Stimulated activated CD4-positive, alpha-beta T cell treated with anti-CD3 and anti-CD28 coated beads, Interleukin-12 subunit alpha, Interleukin-12 subunit beta, amount 100 ng/mL, for 24 hours (primary cell): ENCODE measurements around the gene MAPK8IP1.

ENCODE experiments used
- DNase-seq, 2 experiments: peaks; one replicate each; pipeline ENCODE4 v3.0.0-alpha.2; 2020; ENCODE audit warnings: low read depth in 2 of 2

Gene MAPK8IP1

DNA sequence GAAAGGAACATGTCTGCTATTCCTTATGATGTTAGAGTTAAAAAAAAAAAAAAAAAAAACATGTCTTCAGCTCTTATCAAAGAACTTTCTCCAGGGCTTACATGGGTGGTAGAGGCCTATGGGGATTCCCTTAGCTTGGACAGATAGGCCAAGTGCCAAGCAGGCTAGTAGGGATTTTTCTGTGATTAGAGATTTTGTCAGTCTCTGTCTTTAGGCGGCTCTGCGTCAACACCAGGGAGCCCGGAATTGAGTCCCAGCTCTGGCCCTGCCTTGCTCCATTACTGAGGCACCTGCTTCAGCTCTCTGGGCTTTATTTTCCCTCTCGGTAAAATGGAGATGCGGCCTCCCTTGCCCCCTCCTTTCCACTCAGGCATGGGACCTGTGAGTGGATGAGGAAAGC is 25.1 kb upstream of the MAPK8IP1 start:
- no peak for DNase-seq

DNA sequence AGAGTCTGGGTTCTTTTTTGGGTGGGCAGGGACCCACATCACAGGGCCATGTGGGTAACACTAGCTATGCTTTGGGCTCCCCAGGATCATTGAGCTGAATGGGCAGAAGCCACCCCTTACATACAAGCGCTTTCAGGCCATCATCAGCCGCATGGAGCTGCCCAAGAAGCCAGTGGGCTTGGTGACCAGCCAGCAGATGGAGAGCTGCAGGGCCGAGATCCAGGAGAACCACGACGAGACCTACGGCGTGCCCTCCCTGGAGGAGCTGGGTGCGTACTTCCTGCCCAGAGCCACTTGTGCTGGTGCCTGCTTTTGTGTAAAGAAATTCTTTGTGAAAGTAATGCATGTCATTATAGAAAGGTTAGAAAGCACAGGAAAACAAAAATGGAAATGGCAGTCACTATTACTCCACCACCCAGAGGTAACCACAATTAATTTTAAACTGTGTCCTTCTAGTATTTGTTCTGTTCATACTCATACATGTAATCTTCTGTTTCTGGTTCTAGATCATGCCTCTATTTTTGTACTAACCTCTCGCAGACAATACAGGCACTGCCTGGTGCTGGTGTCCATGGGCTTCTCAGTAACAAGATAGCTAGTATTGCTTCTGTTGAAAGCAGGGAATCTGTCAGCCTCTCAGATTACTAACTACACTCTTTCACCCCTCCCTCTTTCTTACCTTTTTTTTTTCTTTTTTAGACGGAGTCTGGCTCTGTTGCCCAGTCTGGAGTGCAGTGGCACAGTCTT is 24.5 kb upstream of the MAPK8IP1 start:
- no peak for DNase-seq

- no peak for DNase-seq
Observed at GRCh38 chr11:45864041-45864440, 21.4 kb upstream of the MAPK8IP1 start.

- DNase-seq: no peak
Observed at GRCh38 chr11:45869551-45869950, 15.9 kb upstream of the MAPK8IP1 start.

- no peak for DNase-seq
Observed at GRCh38 chr11:45870706-45871105, 14.7 kb upstream of the MAPK8IP1 start.

DNA sequence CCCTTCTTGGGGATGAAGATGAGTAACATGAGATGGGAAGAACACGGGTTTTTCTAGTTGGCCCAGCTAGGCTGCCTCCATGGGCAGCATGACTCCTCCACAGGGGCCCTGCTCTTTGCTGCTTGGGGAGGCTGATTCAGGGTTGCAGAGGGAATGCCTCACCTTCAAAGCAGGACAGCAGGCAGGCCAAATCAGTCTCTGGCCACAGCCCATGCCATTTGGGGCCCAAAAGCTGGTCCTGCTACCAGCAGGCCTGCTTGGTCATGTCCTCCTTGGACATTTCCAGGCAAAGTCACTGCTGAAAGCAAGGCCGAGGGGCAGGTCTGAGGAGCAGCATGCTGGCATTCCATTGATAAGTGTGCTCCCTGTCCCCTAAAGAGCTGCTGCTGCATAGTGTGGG is 13.8 kb upstream of the MAPK8IP1 start:
- DNase-seq: no peak

DNA sequence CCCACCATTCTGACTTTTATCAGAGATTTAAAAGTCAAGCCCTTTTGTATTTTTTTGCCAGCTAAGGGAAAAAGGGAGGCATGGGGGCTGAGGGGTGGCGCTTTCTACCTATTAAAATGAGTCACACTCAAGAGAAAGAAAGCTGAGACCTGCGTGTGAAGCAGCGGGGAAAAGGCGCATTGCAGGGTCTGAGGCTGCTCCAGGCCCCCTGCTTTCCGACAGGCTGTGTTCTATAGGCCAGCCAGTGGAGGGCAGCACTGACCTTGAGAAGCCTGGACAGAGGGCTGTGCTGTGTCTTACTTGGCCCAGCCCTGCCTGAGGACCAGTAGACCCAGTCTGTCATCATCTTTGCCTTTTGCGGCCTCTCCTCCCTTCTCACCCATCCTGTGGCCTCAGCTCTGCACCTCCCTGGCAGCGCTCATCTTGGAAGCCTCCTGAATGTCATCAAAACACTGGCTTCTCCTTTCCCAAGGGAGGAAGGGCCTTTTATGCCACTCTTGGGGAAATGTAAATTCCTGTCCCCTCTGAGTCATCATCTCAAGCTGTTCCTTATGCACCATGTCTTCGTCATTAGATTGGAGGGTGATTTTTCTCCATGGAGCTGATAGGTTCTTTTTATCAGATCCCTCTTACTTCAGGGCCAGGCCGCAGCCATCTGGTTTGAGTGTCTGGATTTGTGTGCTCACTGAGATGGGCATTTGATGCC is 12.6 kb upstream of the MAPK8IP1 start:
- DNase-seq: no peak

- DNase-seq: no peak
Observed at GRCh38 chr11:45876401-45876800, 9.1 kb upstream of the MAPK8IP1 start.

DNA sequence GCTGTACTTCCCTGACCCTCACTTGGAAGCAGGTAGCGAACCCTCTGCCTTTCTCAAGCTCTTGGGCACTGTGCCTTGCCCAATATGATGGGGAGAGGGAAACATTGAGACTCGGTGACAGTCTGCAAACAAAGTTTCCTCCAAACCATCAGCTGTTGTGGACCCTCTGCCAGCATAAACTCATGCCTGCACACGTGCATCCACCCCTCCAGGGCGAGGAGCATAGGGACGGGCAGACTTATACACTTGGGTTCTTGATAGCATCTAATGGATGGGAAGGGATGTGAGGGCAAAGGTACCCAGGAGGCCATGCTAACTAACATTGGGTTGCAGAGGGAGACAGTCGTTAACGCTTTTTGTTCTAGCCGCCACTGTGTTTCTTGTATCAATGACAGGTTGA is 8.2 kb upstream of the MAPK8IP1 start:
- DNase-seq: no peak

GRCh38 chr11:45877845-45878244 is 7.6 kb upstream of the MAPK8IP1 start:
- no peak for DNase-seq

GRCh38 chr11:45879803-45880686 is 5.4 kb upstream of the MAPK8IP1 start:
- no peak for DNase-seq

DNA sequence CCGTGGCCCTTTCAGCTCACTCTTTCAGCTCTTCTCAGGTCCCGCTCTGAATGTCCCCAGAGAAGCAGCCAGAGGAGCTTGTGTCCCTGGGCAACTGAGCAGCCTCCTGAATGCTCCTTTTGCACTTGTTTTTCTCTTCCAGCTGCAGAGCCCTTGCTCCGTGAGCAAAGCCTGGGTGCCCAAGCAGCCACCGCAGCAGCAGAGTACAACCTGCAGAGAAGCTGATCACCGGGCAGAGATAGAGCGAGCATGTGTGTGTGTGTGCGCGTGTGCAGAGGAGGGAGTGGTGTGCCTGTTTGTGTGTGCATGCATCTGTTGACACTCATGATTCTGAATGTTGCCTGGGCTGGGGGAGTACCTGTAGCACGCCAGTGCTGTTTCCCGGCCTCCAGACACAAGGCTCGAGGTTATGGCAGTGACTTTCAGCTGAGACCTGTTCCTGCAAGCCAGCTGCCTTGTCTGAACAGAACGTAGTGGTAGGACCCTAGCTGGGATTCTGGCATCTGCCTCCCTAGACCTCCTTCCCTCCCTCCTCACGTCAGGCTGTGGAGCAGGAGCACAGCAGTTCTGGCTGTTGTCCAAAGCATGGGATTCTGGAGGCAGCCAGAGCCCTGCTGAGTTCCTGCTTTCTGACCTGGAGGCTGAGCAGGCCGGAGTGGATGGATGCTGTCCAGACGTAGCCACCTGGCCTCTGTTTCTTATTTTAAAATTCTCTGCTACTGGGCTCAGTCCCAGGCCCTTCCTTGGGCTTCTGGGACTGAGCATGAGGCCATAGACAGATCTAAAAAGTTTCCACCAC is 4.5 kb upstream of the MAPK8IP1 start:
- no peak for DNase-seq

GRCh38 chr11:45881708-45882368 is 3.6 kb upstream of the MAPK8IP1 start:
- no peak for DNase-seq

- DNase-seq: no peak
Observed at GRCh38 chr11:45884596-45885185, 760 bp upstream of the MAPK8IP1 start.

DNA sequence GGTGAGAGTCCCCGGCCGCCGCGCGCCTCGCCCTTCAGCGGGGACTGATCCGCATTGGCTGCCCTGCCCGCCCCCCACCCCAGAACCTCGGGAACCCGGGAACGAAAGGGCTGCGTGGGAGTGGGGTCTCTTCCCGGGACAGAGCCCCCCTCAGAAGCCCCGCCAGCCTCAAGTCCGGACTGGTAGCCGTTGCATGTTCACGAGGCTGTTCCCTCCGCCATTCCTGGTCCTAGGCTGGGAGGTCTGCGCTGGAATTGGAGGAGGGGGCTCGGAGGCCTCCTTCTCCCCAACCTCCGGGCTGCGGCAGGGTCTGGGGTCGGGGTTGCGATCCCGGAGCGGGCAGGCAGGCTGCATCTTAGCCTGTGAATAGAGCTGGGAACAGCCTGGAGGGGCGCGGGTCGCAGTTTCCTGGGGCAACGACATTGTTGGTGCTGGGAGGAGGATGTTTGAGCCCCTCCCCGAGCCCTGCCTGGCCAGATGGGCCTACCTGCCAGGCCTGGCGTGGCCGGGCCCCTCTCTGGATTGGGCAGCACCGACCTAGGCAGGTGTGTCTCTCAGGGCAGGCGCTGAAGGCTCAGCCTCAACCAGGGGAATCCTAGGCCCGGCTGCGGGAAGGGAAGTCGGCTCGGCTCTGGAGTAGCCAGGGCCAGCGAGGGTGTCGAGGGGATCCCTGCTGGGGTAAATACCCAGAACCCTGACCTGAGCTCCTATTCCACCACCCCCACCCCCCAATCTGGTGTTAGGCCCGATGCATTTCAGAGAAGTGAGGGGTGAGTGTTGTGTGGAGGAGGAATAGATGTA is 670 bp downstream of the MAPK8IP1 start:
- DNase-seq: no peak

GRCh38 chr11:45886816-45887520 is 1.5 kb downstream of the MAPK8IP1 start:
- no peak for DNase-seq

DNA sequence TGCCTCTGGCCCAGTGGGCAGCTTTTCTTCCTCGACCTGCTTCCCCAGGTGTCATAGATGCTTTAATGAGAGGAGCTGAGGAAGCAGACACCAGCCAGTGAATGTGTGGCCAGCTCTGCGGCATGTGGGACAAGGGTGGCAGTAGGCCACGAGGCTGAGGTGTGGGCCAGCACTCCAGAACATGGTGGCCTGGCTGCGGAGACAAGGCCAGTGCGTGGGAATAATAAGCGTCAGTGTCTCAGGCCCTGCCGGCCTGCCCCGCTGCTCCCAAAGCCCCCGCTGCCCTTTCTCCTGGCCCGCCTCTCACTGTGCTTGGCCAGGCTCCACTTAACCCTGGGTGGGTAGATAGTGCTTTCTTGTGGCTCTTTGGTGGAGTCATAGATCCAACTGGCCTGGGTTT is 2.1 kb downstream of the MAPK8IP1 start:
- no peak for DNase-seq

DNA sequence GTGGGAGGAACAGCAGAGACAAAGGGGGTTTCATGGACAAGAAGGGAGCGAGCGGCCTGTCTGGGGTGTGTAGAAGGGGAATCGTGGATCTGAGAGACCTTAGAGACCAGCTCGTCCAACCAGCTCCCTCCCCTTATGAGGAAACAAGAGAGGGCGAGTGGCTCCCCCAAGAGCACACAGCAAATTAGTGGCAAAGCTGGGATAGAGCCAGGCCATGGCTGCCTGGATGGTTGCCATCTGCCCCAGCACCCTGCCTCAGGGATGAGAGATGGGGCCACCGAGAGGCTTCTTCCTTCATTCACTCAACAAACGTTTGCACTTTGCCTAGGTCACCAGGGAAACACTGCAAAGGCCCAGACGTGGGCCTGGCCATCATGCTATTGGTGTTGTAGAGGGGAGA is 4.1 kb downstream of the MAPK8IP1 start:
- no peak for DNase-seq

GRCh38 chr11:45889966-45890365 is 4.5 kb downstream of the MAPK8IP1 start:
- no peak for DNase-seq
